GM18505 (cell line): ENCODE measurements around the gene LRRC55.

ENCODE experiments used
- ATAC-seq: cut with Tn5 transposase; IDR thresholded peaks from one replicate; pipeline ENCODE4 v1.9.1; 2021; ENCODE audit not compliant: unreplicated experiment
- POLR2A ChIP-seq: IDR thresholded peaks from 4 replicates; pipeline ENCODE4 v1.6.1; 2011; ENCODE audit warnings: borderline replicate concordance; ENCODE audit not compliant: insufficient read depth, insufficient read length; ENCODE audit errors: extremely low read depth

The LRRC55 gene

GRCh38 chr11:57153448-57153847, 28.3 kb upstream of the LRRC55 start:
- ATAC-seq: no peak
- no peak for TF ChIP-seq POLR2A

DNA sequence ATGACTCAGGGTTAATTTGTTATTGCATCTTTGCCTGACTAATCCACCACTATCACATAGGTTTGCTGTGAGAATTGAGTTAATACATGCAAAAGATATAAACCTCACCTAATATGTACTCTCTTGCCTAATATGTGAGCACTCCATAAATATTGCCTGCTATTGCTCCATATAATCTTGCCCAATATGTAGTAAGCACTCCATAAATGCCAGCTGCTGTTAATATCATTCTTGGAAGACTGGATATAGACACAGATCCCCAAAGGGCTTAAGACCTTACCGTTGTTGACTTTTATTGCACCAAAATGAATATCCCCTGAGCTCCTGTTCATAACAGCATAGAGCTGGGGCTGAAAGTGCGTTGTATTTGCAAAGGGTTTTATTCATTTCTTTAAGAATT, 27.0 kb upstream of the LRRC55 start:
- no peak for ATAC-seq
- no peak for TF ChIP-seq POLR2A

GRCh38 chr11:57155400-57155799, 26.4 kb upstream of the LRRC55 start:
- TF ChIP-seq POLR2A: no peak
- no peak for ATAC-seq

GRCh38 chr11:57155838-57156607, 25.7 kb upstream of the LRRC55 start:
- no peak for TF ChIP-seq POLR2A
- ATAC-seq: no peak

DNA sequence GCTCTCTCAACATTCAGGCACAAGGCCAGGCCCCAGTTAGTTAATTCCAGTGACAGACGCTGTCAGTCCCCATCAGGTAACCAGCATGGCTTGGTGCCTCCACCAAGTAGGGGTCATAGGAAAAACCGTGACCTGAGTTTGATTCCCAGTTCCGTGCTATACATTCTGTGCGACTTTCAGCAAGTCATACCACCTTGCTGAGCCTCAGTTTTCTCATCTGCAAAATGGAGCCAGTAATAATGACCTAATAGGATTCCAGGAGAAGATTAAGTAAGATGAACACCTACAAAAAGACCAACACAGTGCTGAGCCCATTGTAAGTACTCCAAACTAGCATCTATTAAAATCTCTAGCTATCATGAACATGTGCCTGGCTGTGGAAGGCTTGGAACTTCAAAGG, 24.8 kb upstream of the LRRC55 start:
- no peak for TF ChIP-seq POLR2A
- no peak for ATAC-seq

GRCh38 chr11:57157624-57158023, 24.1 kb upstream of the LRRC55 start:
- no peak for ATAC-seq
- TF ChIP-seq POLR2A: no peak

DNA sequence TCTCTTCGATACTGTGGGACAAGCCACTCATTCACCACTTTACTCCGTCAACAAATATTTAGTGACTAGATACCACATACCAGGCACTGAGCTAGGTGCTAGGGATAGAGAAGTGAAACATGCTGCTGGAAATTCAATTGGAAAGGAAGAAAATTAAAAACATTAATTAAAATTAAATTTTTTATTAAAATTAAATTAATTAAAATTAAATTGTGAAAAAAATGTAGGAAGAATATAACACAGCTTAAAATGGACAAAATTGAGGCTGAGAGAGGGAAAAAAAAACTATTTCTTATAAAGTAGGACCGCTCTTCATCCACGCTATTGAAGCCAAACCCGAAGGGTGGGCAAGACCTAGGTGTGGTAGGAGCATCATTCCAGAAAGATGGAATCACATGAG, 23.6 kb upstream of the LRRC55 start:
- no peak for ATAC-seq
- TF ChIP-seq POLR2A: no peak

DNA sequence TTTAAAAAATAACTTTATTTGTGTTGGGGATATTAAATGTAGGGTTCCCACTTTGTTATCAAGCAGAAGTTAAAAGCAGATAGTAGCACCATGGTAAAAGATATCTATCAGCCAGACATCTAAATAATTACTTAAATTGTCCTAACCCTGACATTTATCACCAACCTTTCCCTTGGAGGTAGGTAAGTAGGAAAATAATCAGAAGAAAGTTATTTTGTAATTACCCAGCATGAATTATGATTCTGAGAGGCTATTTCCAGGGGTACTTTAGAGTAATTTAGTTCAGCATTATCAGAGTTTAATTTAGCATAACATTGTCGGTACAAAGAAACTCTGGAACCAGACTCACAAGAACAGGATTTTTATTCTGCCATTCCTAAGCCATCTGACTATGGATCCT, 23.2 kb upstream of the LRRC55 start:
- ATAC-seq: no peak
- TF ChIP-seq POLR2A: no peak

- no peak for ATAC-seq
- TF ChIP-seq POLR2A: no peak
Observed at GRCh38 chr11:57160665-57161064, 21.1 kb upstream of the LRRC55 start.

GRCh38 chr11:57161351-57161750, 20.4 kb upstream of the LRRC55 start:
- no peak for TF ChIP-seq POLR2A
- no peak for ATAC-seq

DNA sequence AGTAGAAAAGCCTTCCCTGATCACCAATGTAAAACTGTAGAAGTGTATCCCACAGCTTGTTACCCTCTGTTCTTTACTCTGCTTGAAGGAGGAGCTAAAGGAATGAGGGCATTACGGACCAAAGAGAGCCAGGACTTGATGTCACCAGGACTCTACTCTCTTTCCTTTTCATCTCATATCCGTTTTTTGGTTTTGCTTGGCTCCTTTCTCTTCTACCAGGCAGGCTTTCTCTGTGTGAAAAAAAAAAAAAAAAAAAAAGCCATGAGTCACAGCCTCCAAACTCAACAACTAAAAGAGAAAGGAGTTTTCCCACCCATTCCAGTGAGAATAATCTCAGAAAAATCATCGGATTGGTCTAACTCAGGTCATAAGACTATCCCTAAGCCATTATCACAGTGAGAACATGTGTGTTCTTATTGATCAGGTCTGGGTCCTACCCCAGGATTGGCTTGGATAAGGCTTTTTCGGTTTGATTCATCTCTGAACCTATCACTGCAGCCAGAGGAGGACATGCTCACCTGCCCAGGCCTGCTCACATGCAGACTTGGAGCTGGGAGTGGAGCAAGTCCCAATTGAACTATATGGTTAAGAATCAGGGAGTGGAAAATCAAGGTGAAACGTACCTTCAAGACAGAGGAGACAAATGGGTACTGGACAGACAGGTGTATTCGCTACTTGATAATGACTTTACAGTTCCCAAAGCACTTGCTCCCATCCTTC, 19.4 kb upstream of the LRRC55 start:
- ATAC-seq: no peak

GRCh38 chr11:57163160-57163868, 18.4 kb upstream of the LRRC55 start:
- ATAC-seq: no peak
- TF ChIP-seq POLR2A: no peak

More for the DNA sequence above, 19.4 kb upstream of the LRRC55 start:
- TF ChIP-seq POLR2A: no peak

DNA sequence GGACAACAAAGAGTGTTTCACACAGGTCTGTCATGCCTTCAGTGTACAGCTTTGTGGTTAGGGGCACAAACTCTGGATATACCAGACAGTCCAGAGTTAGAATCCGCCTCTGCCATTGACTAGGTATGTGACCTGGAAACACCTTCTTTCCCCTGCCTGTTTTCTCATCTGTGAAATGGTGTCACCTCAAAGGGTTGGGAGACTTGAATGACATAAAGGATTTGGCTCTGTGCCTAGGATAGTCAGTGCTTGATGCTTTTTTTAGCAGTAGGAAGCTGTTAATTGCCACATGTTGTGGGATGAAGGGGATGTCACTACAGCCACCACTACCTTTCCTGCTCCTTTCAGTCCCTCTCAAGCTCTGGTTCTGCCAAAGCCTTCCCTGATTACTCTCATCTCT, 17.4 kb upstream of the LRRC55 start:
- no peak for TF ChIP-seq POLR2A

More for the DNA sequence above, 17.4 kb upstream of the LRRC55 start:
- ATAC-seq: no peak
